Vagina (tissue), 2 donors: ENCODE results near the gene PIAS1. TPM values are rescaled to one million over a fixed set of nuclear protein-coding genes. Genes with fewer than 3 reads are reported as not detected.
A peak's percentile ranks its signal among the peaks of the same experiment; 100 is the strongest.

ENCODE experiments used
- DNase-seq, 2 donors: peaks; one replicate each; pipeline ENCODE4 v3.0.0-alpha.2; 2017; ENCODE audit errors: extremely low spot score in 2 of 2
- H3K27ac ChIP-seq: fragments of 200-600 bp; sonication (generic); one replicate; pipeline ENCODE4 v1.5.1; 2019
- H3K27me3 ChIP-seq: fragments of 200-600 bp; sonication (generic); one replicate; pipeline ENCODE4 v1.5.1; 2019
- H3K36me3 ChIP-seq, 2 donors: fragments of 200-600 bp; sonication (generic); one replicate each; pipeline ENCODE4 v1.5.1; 2017 to 2019
- H3K4me1 ChIP-seq: fragments of 200-600 bp; sonication (generic); one replicate; pipeline ENCODE4 v1.5.1; 2019
- H3K4me3 ChIP-seq, 2 donors: fragments of 200-600 bp; sonication (generic); 1 replicate in 1 of 2; 2 replicates in 1 of 2; pipeline ENCODE4 v1.5.1; 2016 to 2019
- H3K9me3 ChIP-seq: fragments of 200-600 bp; sonication (generic); one replicate; pipeline ENCODE4 v1.5.1; 2019
- CTCF ChIP-seq, 3 experiments: fragments of 450-650 bp in 2 of 3; fragments of 200-600 bp in 1 of 3; sonication (generic) in 1 of 3; IDR thresholded peaks; one replicate each; pipeline ENCODE4 v1.5.1; 2017 to 2019; ENCODE audit warnings: antibody characterized with exemption in 3 of 3, mild to moderate bottlenecking in 2 of 3, moderate library complexity in 2 of 3
- POLR2A ChIP-seq, 2 donors: fragments of 450-650 bp; IDR thresholded peaks; one replicate each; pipeline ENCODE4 v1.6.1; 2017; ENCODE audit warnings: antibody characterized with exemption in 2 of 2, mild to moderate bottlenecking in 2 of 2, moderate library complexity in 2 of 2
- POLR2AphosphoS5 ChIP-seq, 2 donors: sonication (generic); formaldehyde crosslinking; IDR thresholded peaks; one replicate each; pipeline ENCODE4 v1.9.0; 2017; ENCODE audit warnings: antibody characterized with exemption in 2 of 2, mild to moderate bottlenecking in 2 of 2, low read depth in 1 of 2; ENCODE audit not compliant: insufficient read depth in 1 of 2
- intact Hi-C: fragments of 100-400 bp; cut with DNase I; formaldehyde crosslinking; loops from one replicate; pipeline ENCODE4 v1.15.1; 2023
- total RNA-seq: library from RNA; depleted of rRNA; stranded (reverse); fragments of >200 nt; gene quantifications from one replicate; pipeline ENCODE4 v1.2.3, GENCODE V29; 2016

PIAS1 gene
- total RNA-seq, 1 donor from 2014 or later: 88.1 TPM

DNA sequence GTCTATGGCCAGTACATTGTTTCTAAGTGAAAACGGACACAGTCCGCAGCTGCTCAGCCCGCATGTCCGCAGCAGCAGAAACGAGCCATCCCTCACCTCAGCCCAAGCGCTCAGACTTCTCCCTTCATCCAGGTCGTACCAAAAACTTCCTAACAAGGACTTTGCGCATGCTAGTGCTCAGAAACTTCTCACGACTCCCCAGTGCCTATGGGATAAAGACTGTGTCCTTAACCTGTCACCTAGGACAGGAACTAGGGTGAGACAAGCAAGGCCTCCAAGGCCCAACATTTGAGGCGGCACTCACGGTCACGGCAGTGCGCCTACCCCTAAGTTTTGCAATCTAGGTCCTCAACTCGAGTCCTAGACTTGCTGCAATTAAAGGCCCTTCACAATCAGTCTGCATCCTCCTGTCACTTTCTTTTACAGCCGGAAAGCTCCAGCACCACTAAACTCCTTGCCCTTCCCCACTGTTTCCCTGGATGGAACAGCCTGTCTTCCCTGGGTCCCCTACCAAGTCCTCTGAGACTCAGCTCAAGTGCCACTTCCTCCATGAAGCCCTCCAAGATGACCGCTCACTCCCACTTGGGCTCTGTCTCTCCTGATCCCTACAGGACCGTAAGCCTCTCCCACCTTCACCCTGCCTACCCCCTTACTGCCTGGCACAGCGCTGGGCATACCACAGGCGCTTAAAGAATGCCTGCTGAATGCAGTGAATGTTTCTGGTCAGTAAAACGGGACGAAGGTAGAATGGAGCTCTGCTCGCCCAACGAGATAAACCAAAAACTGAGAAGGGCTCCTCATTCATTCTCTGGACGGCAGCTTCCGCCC is 174.2 kb downstream of the PIAS1 start:
- Histone ChIP-seq H3K36me3 (no peaks in the 10 kb centered on the region), H3K27ac (peak overlapping the region; percentile 93), H3K9me3 (no peaks in the 10 kb centered on the region), H3K4me3 (peak overlapping the region; percentile 75 to 91), H3K27me3 (no peaks in the 10 kb centered on the region), H3K4me1 (peaks cover 29% of the 10 kb centered on the region)
- intact Hi-C loops: no loop called here
- DNase-seq: peak in 1 of 2 donors; percentile 82
- TF ChIP-seq POLR2A (IDR thresholded peaks at IDR 0.05) (no peak), CTCF (IDR thresholded peaks at IDR 0.05) (no peak), POLR2AphosphoS5 (IDR thresholded peaks at IDR 0.05; ENCODE audit: insufficient read depth in 1 of 2, low read depth in 1 of 2) (no peak)

DNA sequence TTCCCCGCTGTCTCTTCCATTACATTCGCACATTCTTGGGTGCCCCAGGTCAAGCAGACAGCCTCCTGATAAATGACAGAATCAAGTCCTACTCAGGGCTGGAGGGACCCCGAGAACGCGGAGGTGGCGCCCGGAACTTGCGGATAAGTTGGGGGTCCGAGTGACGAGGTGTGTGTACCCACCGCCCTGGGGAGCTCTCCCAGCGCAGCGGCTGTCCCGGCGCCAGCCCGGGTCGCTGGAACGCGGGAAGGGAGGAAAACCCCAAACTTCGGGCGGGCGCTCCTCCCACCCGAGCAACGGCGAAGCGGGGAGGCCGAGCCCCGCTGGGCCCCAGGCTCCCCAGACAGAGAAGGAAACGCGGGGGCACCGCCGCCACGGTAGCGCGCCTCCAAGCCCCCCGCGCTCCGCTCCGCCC is 174.9 kb downstream of the PIAS1 start:
- Histone ChIP-seq H3K27me3 (no peaks in the 10 kb centered on the region), H3K4me3 (peak overlapping the region; percentile 75 to 91), H3K27ac (peak overlapping the region; percentile 93), H3K36me3 (no peaks in the 10 kb centered on the region), H3K9me3 (no peaks in the 10 kb centered on the region), H3K4me1 (peaks cover 29% of the 10 kb centered on the region)
- TF ChIP-seq POLR2AphosphoS5 (IDR thresholded peaks at IDR 0.05; ENCODE audit: insufficient read depth in 1 of 2, low read depth in 1 of 2) (peak in 1 of 2 donors; percentile 46), POLR2A (IDR thresholded peaks at IDR 0.05) (no peak)
- intact Hi-C loops: no loop called here
- peak in 1 of 2 donors; percentile 85 for DNase-seq

- peak within 1 kb of the TSS; percentile 93 for H3K27ac ChIP-seq
- no peaks in the 10 kb centered on the region for H3K36me3 ChIP-seq
- H3K27me3 ChIP-seq: no peaks in the 10 kb centered on the region
- intact Hi-C loops: no loop called here
- H3K9me3 ChIP-seq: no peaks in the 10 kb centered on the region
- peaks cover 29% of the 10 kb centered on the region for H3K4me1 ChIP-seq
- DNase-seq: peak; percentile 82 to 93
- TF ChIP-seq POLR2AphosphoS5 (IDR thresholded peaks at IDR 0.05; ENCODE audit: insufficient read depth in 1 of 2, low read depth in 1 of 2) (peak in 1 of 2 donors; percentile 57), CTCF (IDR thresholded peaks at IDR 0.05) (no peak), POLR2A (IDR thresholded peaks at IDR 0.05) (peak in 1 of 2 donors; percentile 14)
- peak within 1 kb of the TSS; percentile 75 to 91 for H3K4me3 ChIP-seq
These were observed 175.5 kb downstream of the PIAS1 start, which contains the start of gene CLN6 for GRCh38 chr15:68229386-68230156. Gene CLN6, minus strand, starts transcription at chr15:68229728. Its CDS starts 144 bp downstream, at chr15:68229584.

DNA sequence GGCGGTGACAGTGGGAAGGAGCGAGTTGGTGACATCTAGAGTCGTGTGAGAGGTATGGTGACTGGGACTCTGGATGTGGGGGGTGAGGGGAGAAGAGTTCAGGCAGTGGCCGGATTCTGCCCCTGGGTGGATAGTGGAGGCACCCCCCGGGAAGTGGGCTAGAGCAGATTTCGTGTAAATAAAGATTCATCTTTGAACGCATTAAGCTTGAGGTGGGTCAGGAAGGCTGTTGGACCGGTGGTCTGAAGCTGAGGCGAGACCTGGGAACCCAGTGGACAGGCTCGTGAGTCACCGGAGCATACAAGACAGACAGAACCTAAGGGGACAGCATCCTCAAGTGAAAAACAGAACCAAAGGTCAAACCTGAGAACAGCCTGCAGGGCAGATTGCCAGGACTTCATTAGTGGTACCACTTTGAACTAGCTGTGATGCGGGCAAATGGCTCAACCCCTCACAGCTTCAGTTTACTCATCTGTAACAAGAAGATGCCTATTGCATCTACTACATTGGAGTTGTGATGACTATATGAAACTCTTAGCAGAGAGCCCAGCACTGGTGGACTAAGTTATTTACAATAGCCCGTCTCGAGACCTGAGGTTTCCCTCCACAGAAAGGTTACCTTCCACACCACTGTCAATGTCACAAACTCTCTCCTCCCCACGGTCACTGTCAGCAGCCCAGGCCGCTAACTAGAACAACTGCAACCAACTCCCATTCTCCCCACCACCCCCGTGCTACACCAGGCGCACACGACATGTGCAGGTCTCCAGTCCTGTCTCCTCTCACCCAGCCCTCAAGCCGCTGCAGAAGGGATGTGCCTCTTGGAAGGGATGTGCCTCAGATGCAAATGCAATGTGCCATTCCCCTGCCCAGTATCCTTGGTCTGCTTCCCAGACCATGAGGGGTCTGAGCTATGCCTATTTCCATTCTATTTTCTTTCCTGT is 176.3 kb downstream of the PIAS1 start:
- intact Hi-C loops: no loop called here
- Histone ChIP-seq H3K4me1 (peaks cover 29% of the 10 kb centered on the region), H3K9me3 (no peaks in the 10 kb centered on the region), H3K27me3 (no peaks in the 10 kb centered on the region), H3K4me3 (peak overlapping the region; percentile 75 to 91), H3K27ac (peak overlapping the region; percentile 93), H3K36me3 (no peaks in the 10 kb centered on the region)
- DNase-seq: peak in 1 of 2 donors; percentile 89
- no peak for TF ChIP-seq CTCF (IDR thresholded peaks at IDR 0.05)
- TF ChIP-seq POLR2AphosphoS5 (IDR thresholded peaks at IDR 0.05; ENCODE audit: insufficient read depth in 1 of 2, low read depth in 1 of 2): no peak
- no peak for TF ChIP-seq POLR2A (IDR thresholded peaks at IDR 0.05)
